Parathyroid adenoma (tissue), 2 donors: Measurements from ENCODE around the gene LRSAM1.

Source experiments
- H2AFZ ChIP-seq: fragments of 300-600 bp; sonication (generic); one replicate; pipeline ENCODE4 v1.7.0; 2017; ENCODE audit warnings: antibody characterized with exemption, mild to moderate bottlenecking
- H3K27ac ChIP-seq: fragments of 300-600 bp; sonication (generic); one replicate; pipeline ENCODE4 v1.7.0; 2017
- H3K27me3 ChIP-seq: fragments of 300-600 bp; sonication (generic); one replicate; pipeline ENCODE4 v1.7.0; 2017; ENCODE audit warnings: low read length; ENCODE audit not compliant: control insufficient read depth, insufficient read depth
- H3K36me3 ChIP-seq: fragments of 300-600 bp; sonication (generic); one replicate; pipeline ENCODE4 v1.7.0; 2017; ENCODE audit warnings: low read length; ENCODE audit not compliant: control insufficient read depth, insufficient read depth
- H3K4me1 ChIP-seq: fragments of 300-600 bp; sonication (generic); one replicate; pipeline ENCODE4 v1.7.0; 2017; ENCODE audit warnings: control low read depth
- H3K4me2 ChIP-seq: fragments of 300-600 bp; sonication (generic); one replicate; pipeline ENCODE4 v1.7.0; 2017; ENCODE audit warnings: low read length
- H3K4me3 ChIP-seq: fragments of 300-600 bp; sonication (generic); one replicate; pipeline ENCODE4 v1.7.0; 2017; ENCODE audit warnings: low read depth, low read length
- H3K79me2 ChIP-seq: fragments of 300-600 bp; sonication (generic); one replicate; pipeline ENCODE4 v1.7.0; 2017; ENCODE audit warnings: control low read depth
- H3K9ac ChIP-seq: fragments of 300-600 bp; sonication (generic); one replicate; pipeline ENCODE4 v1.7.0; 2017; ENCODE audit warnings: mild to moderate bottlenecking
- H3K9me3 ChIP-seq: fragments of 300-600 bp; sonication (generic); one replicate; pipeline ENCODE4 v1.7.0; 2017; ENCODE audit warnings: low read length; ENCODE audit not compliant: control insufficient read depth
- CTCF ChIP-seq: fragments of 300-600 bp; sonication (generic); IDR thresholded peaks from one replicate; pipeline ENCODE4 v1.7.0; 2017; ENCODE audit warnings: antibody characterized with exemption, mild to moderate bottlenecking
- donor health status: primary hyperparathyroidism.

The LRSAM1 gene

GRCh38 chr9:127485995-127486394, 34.7 kb downstream of the LRSAM1 start:
- no peaks in the 10 kb centered on the region for H3K27me3 ChIP-seq
- H2AFZ ChIP-seq, result no peak overlapping the region
- no peak overlapping the region for H3K9ac ChIP-seq
- no peaks in the 10 kb centered on the region for H3K79me2 ChIP-seq
- H3K36me3 ChIP-seq, result no peaks in the 10 kb centered on the region
- TF ChIP-seq CTCF, result no peak
- no peak overlapping the region for H3K27ac ChIP-seq
- H3K4me3 ChIP-seq, result no peak overlapping the region
- no peak overlapping the region for H3K4me2 ChIP-seq
- H3K9me3 ChIP-seq, result no peaks in the 10 kb centered on the region
- no peaks in the 10 kb centered on the region for H3K4me1 ChIP-seq

- Histone ChIP-seq H3K4me1 (no peaks in the 10 kb centered on the region), H3K79me2 (no peaks in the 10 kb centered on the region), H3K9ac (no peak overlapping the region), H3K4me2 (no peak overlapping the region), H3K36me3 (no peaks in the 10 kb centered on the region), H3K4me3 (no peak overlapping the region), H3K27me3 (no peaks in the 10 kb centered on the region), H3K27ac (no peak overlapping the region), H3K9me3 (no peaks in the 10 kb centered on the region), H2AFZ (no peak overlapping the region)
- TF ChIP-seq CTCF, result no peak
Measured at GRCh38 chr9:127488946-127489345, 37.6 kb downstream of the LRSAM1 start.

- H3K4me3 ChIP-seq, result no peak overlapping the region
- TF ChIP-seq CTCF, result no peak
- no peaks in the 10 kb centered on the region for H3K9me3 ChIP-seq
- H3K79me2 ChIP-seq, result no peaks in the 10 kb centered on the region
- no peak overlapping the region for H3K4me2 ChIP-seq
- no peaks in the 10 kb centered on the region for H3K4me1 ChIP-seq
- H3K27me3 ChIP-seq, result no peaks in the 10 kb centered on the region
- no peak overlapping the region for H2AFZ ChIP-seq
- H3K27ac ChIP-seq, result no peak overlapping the region
- no peak overlapping the region for H3K9ac ChIP-seq
- H3K36me3 ChIP-seq, result no peaks in the 10 kb centered on the region
Measured at GRCh38 chr9:127489471-127490115, 38.3 kb downstream of the LRSAM1 start.

- H3K9me3 ChIP-seq, result no peaks in the 10 kb centered on the region
- H3K27ac ChIP-seq, result no peak overlapping the region
- H3K79me2 ChIP-seq, result no peaks in the 10 kb centered on the region
- H3K36me3 ChIP-seq, result no peaks in the 10 kb centered on the region
- H3K4me3 ChIP-seq, result no peak overlapping the region
- H2AFZ ChIP-seq, result no peak overlapping the region
- H3K9ac ChIP-seq, result no peak overlapping the region
- H3K4me2 ChIP-seq, result no peak overlapping the region
- TF ChIP-seq CTCF, result no peak
- no peaks in the 10 kb centered on the region for H3K4me1 ChIP-seq
- no peaks in the 10 kb centered on the region for H3K27me3 ChIP-seq
Measured at GRCh38 chr9:127490535-127491230, 39.4 kb downstream of the LRSAM1 start.

- Histone ChIP-seq H3K27ac (no peak overlapping the region), H3K4me1 (no peaks in the 10 kb centered on the region), H3K4me3 (no peak overlapping the region), H3K27me3 (no peaks in the 10 kb centered on the region), H2AFZ (no peak overlapping the region), H3K9me3 (no peaks in the 10 kb centered on the region), H3K4me2 (no peak overlapping the region), H3K9ac (no peak overlapping the region), H3K36me3 (no peaks in the 10 kb centered on the region), H3K79me2 (no peaks in the 10 kb centered on the region)
- no peak for TF ChIP-seq CTCF
Measured at GRCh38 chr9:127491516-127491915, 40.2 kb downstream of the LRSAM1 start.
